ENCODE data around the gene ETS1.

ETS1 gene

DNA sequence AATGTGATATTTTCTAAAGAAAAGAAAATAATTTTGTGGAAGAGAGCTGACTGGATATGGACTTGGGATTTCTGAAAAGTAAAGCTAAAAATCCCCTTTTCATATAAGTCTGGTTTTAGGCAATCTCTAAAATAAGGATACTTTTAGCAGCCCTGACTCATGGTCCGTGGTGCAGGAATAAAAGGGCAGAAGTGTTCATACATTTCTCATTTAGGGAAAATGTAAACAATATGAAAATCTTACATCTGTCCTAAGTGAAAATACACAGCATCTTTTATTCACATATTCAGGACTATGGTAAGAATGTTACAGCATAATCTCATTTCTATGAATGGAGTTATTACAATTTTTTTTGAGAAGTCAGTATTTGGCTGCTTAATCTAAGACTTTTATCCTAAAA lies 735 bp upstream of the ETS1 start:
- DNase-seq (ENCODE audit: low read depth in 2 of 2) = no peak
- TF ChIP-seq CTCF (IDR thresholded peaks at IDR 0.05; ENCODE audit: low read depth, low read length) = no peak
- no peak overlapping the region for H3K4me3 ChIP-seq (replicated peaks in 1 of 2; ENCODE audit: low read depth in 2 of 2, low read length in 2 of 2)

DNA sequence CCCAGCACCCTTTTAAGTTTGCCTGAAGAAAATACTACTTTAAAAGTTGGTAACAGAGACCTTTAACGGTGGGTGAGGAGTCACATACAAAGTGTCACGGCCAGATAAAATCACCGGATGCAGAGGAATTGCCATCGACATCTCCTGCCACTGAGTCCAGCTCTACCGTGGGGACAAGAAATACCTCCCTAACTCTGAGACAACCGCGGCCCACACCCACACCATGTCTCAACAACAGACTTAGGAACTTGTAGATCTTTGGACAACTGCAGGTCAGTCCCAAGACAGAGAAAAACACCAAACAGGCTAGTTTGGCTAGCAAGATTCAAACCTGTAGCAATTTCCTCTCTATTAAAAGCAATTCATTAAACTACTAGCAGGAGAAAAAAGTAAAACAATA lies 669 bp downstream of the ETS1 start:
- no peak for DNase-seq (ENCODE audit: low read depth in 2 of 2)
- no peak for TF ChIP-seq CTCF (IDR thresholded peaks at IDR 0.05; ENCODE audit: low read depth, low read length)
- H3K4me3 ChIP-seq (replicated peaks in 1 of 2; ENCODE audit: low read depth in 2 of 2, low read length in 2 of 2) = peak overlapping the region in 1 of 2 donors; percentile 43

DNA sequence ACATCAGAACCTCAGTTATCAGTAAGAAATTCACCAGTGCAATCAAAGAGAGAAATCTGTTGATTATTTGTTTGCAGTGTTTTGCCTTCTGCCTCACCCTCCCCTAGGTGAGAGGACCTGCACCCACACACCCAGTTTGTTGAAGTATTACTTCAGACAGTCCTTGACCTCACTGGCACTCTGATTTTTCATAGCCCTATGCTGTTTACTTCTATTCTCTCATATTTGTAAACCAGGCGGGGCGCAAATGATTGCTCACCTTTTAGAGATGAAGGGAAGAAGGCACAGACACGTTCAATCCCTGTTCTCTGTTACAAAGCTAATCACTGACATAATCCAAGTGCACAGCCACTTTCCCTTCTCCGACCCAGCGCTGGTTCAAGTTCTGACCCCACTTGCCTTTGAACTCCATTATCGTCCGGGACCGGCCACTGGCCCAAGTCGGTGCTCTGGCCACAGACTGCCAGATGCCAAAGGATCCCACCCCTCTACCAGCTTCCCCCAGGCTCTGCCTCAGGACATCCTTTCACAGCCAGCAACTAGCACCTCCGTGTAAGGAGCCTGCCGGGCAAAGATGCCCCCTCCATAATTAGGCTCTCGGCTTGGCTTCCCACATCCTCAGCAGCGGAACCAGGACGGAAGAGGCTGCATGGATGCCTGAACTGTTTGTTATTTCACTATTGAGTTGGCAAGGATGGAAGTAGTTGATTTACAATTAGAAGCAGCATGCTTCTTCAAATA lies 1.7 kb downstream of the ETS1 start:
- no peak for DNase-seq (ENCODE audit: low read depth in 2 of 2)

DNA sequence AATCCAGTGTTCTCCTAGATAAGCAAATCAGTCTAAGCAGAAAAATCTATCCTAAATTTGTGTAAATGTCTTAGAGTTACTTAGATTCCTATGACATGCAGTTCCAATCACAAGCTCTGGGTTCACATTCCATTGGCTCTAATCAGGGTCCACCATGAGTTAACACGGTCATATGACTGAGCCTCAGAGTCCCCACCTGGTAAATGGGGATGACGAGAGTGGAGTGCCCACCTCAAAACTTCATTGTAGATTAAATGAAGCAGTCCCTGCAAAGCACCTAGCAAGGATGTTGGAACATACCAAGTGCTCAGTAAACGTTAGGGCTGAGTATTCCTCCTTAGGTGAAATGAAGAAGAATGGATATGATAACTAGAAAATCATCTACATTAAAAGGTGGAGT lies 3.1 kb downstream of the ETS1 start:
- H3K4me3 ChIP-seq (replicated peaks in 1 of 2; ENCODE audit: low read depth in 2 of 2, low read length in 2 of 2) = no peak overlapping the region
- TF ChIP-seq CTCF (IDR thresholded peaks at IDR 0.05; ENCODE audit: low read depth, low read length) = no peak
- no peak for DNase-seq (ENCODE audit: low read depth in 2 of 2)

More for the DNA sequence above, 1.7 kb downstream of the ETS1 start:
- no peak for TF ChIP-seq CTCF (IDR thresholded peaks at IDR 0.05; ENCODE audit: low read depth, low read length)
- H3K4me3 ChIP-seq (replicated peaks in 1 of 2; ENCODE audit: low read depth in 2 of 2, low read length in 2 of 2) = no peak overlapping the region

DNA sequence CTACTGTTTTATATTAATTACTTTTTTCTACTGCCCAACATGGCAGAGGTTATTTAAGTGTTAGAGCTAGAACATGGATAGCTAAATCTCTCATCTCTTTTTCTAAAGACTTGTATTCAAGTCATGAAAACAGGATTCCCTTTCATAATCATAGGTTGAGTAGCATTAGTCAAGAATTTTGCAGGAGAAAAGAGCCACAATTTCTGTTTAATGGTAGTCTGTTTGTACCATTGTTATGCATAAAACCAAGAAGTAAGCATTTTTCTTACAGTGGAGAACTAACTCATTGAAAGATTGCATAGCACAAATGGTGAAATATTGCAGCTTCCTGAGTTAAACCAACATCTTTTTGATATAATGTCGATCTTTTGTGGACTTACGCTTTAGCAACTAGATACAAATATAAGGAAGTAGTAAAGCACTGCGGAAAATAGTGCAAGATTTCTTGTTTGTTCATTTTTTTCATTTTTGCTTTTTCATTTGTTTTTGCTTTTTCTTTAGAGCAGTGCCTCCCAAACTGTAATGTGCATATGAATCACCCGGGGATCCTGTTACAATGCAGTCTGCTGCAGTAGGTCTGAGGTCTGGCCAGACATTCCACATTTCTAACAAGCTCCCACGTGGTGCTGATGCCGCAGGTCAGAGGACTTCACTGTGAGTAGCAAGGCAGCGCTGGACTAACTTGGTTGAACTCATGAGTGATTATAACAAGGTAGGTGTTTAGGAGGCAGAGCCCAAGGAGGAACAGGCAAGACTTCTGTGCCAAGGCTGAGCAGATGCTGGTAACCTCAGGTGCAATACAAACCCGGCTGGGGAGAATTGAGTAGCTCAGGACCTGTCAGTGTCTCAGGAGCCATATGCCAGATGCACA lies 4.6 kb downstream of the ETS1 start:
- DNase-seq (ENCODE audit: low read depth in 2 of 2) = peak; percentile 92 to 97
- no peak for TF ChIP-seq CTCF (IDR thresholded peaks at IDR 0.05; ENCODE audit: low read depth, low read length)
- no peak overlapping the region for H3K4me3 ChIP-seq (replicated peaks in 1 of 2; ENCODE audit: low read depth in 2 of 2, low read length in 2 of 2)

GRCh38 chr11:128581561-128582272 lies 5.6 kb downstream of the ETS1 start:
- H3K4me3 ChIP-seq (replicated peaks in 1 of 2; ENCODE audit: low read depth in 2 of 2, low read length in 2 of 2) = no peak overlapping the region
- DNase-seq (ENCODE audit: low read depth in 2 of 2) = no peak
- TF ChIP-seq CTCF (IDR thresholded peaks at IDR 0.05; ENCODE audit: low read depth, low read length) = no peak
